H9 (cell line): ENCODE data around the gene LRRN4. TPM values are rescaled to one million over a fixed set of nuclear protein-coding genes. Genes with fewer than 3 reads are reported as not detected.

Experiments used
- DNase-seq: peaks from one replicate; pipeline ENCODE4 v3.0.0-alpha.2; 2017
- H2AFZ ChIP-seq: one replicate; pipeline ENCODE4 v1.6.1; 2013; ENCODE audit warnings: mild to moderate bottlenecking, low read length, control low read depth, moderate library complexity
- H2AK5ac ChIP-seq: 2 replicates; pipeline ENCODE4 v1.6.1; 2013; ENCODE audit warnings: low read length, control low read depth, mixed read lengths; ENCODE audit not compliant: insufficient read length
- H2BK120ac ChIP-seq: one replicate; pipeline ENCODE4 v1.6.1; 2013; ENCODE audit warnings: low read depth, mild to moderate bottlenecking, low read length, control low read depth, inconsistent platforms; ENCODE audit not compliant: poor library complexity, severe bottlenecking
- H2BK12ac ChIP-seq: 2 replicates; pipeline ENCODE4 v1.6.1; 2013; ENCODE audit warnings: low read length, control low read depth, mixed read lengths, low read depth; ENCODE audit not compliant: insufficient read length
- H2BK15ac ChIP-seq: 2 replicates; pipeline ENCODE4 v1.6.1; 2013; ENCODE audit warnings: low read depth, low read length, control low read depth
- H2BK20ac ChIP-seq: one replicate; pipeline ENCODE4 v1.6.1; 2013; ENCODE audit warnings: low read depth, mild to moderate bottlenecking, low read length, control low read depth, inconsistent platforms; ENCODE audit not compliant: poor library complexity, severe bottlenecking
- H2BK5ac ChIP-seq: 2 replicates; pipeline ENCODE4 v1.6.1; 2013; ENCODE audit warnings: low read length, control low read depth, mixed read lengths; ENCODE audit not compliant: insufficient read length
- H3K14ac ChIP-seq: 2 replicates; pipeline ENCODE4 v1.6.1; 2013; ENCODE audit warnings: low read length, control low read depth; ENCODE audit not compliant: insufficient read depth
- H3K18ac ChIP-seq: 2 replicates; pipeline ENCODE4 v1.6.1; 2013; ENCODE audit warnings: low read depth, mild to moderate bottlenecking, mixed read lengths, low read length, control low read depth; ENCODE audit not compliant: insufficient read length
- H3K23ac ChIP-seq: 2 replicates; pipeline ENCODE4 v1.6.1; 2013; ENCODE audit warnings: low read length, control low read depth, mixed read lengths, low read depth; ENCODE audit not compliant: insufficient read length
- H3K23me2 ChIP-seq: 2 replicates; pipeline ENCODE4 v1.6.1; 2013; ENCODE audit warnings: low read depth, mild to moderate bottlenecking, mixed read lengths, low read length, control low read depth; ENCODE audit not compliant: insufficient read length, poor library complexity, severe bottlenecking
- H3K27ac ChIP-seq: 2 replicates; pipeline ENCODE4 v1.5.1; 2013; ENCODE audit warnings: low read length, control low read depth, mixed read lengths, low read depth; ENCODE audit not compliant: insufficient read length
- H3K27me3 ChIP-seq: 2 replicates; pipeline ENCODE4 v1.6.1; 2013; ENCODE audit warnings: low read length, control low read depth, inconsistent platforms; ENCODE audit not compliant: insufficient read depth
- H3K4ac ChIP-seq: 2 replicates; pipeline ENCODE4 v1.6.1; 2013; ENCODE audit warnings: low read depth, mild to moderate bottlenecking, control low read depth, inconsistent platforms, low read length, moderate library complexity
- H3K4me1 ChIP-seq: 2 replicates; pipeline ENCODE4 v1.6.1; 2013; ENCODE audit warnings: low read length, control low read depth, inconsistent platforms; ENCODE audit not compliant: insufficient read depth
- H3K4me2 ChIP-seq: 2 replicates; pipeline ENCODE4 v1.6.1; 2013; ENCODE audit warnings: low read length, control low read depth, mixed read lengths; ENCODE audit not compliant: insufficient read length, insufficient read depth
- H3K56ac ChIP-seq: 2 replicates; pipeline ENCODE4 v1.6.1; 2013; ENCODE audit warnings: low read depth, mild to moderate bottlenecking, mixed read lengths, low read length, control low read depth; ENCODE audit not compliant: insufficient read length
- H3K79me1 ChIP-seq: 2 replicates; pipeline ENCODE4 v1.6.1; 2013; ENCODE audit warnings: low read depth, mild to moderate bottlenecking, moderate library complexity, low read length, control low read depth, inconsistent platforms; ENCODE audit not compliant: insufficient read depth, poor library complexity, severe bottlenecking
- H3K79me2 ChIP-seq: 2 replicates; pipeline ENCODE4 v1.6.1; 2013; ENCODE audit warnings: low read length, control low read depth, inconsistent platforms; ENCODE audit not compliant: insufficient read depth
- H3K9ac ChIP-seq: 2 replicates; pipeline ENCODE4 v1.6.1; 2013; ENCODE audit warnings: low read length, control low read depth, mixed read lengths; ENCODE audit not compliant: insufficient read length; ENCODE audit errors: extremely low read depth
- H3K9me3 ChIP-seq: one replicate; pipeline ENCODE4 v1.6.1; 2013; ENCODE audit warnings: low read depth, low read length, inconsistent platforms; ENCODE audit not compliant: control insufficient read depth
- H3T11ph ChIP-seq: one replicate; pipeline ENCODE4 v1.6.1; 2013; ENCODE audit warnings: mild to moderate bottlenecking, low read length, control low read depth, inconsistent platforms
- H4K20me1 ChIP-seq: one replicate; pipeline ENCODE4 v1.6.1; 2013; ENCODE audit not compliant: control insufficient read depth, insufficient read length, insufficient read depth
- H4K5ac ChIP-seq: 2 replicates; pipeline ENCODE4 v1.6.1; 2013; ENCODE audit warnings: low read depth, mild to moderate bottlenecking, mixed read lengths, low read length, control low read depth; ENCODE audit not compliant: insufficient read length
- H4K8ac ChIP-seq: replicated peaks from 2 replicates; pipeline ENCODE4 v1.6.1; 2013; ENCODE audit warnings: low read length, control low read depth, mixed read lengths, low read depth; ENCODE audit not compliant: insufficient read length
- H4K91ac ChIP-seq: 2 replicates; pipeline ENCODE4 v1.6.1; 2013; ENCODE audit warnings: low read depth, mild to moderate bottlenecking, moderate library complexity, mixed read lengths, low read length, control low read depth; ENCODE audit not compliant: insufficient read length
- H3K27ac Mint-ChIP-seq, 3 experiments: 2 replicates in 2 of 3; 3 replicates in 1 of 3; pipeline ENCODE4 v1.8.0; 2020 to 2021; ENCODE audit warnings: mixed read lengths in 3 of 3, mild to moderate bottlenecking in 1 of 3, moderate library complexity in 1 of 3
- H3K27me3 Mint-ChIP-seq: 2 replicates; pipeline ENCODE4 v1.8.0; 2021; ENCODE audit warnings: low read depth, mild to moderate bottlenecking, moderate library complexity, mixed read lengths
- H3K36me3 Mint-ChIP-seq, 3 experiments: 2 replicates in 2 of 3; 3 replicates in 1 of 3; pipeline ENCODE4 v1.8.0; 2020 to 2021; ENCODE audit warnings: low read depth in 3 of 3, mixed read lengths in 3 of 3; ENCODE audit not compliant: insufficient read depth in 1 of 3
- H3K4me1 Mint-ChIP-seq, 2 experiments: 2 replicates each; pipeline ENCODE4 v1.8.0; 2020; ENCODE audit warnings: mixed read lengths in 2 of 2
- H3K4me3 Mint-ChIP-seq, 2 experiments: 2 replicates in 1 of 2; 3 replicates in 1 of 2; pipeline ENCODE4 v1.8.0; 2020 to 2021; ENCODE audit warnings: mild to moderate bottlenecking in 2 of 2, mixed read lengths in 2 of 2, moderate library complexity in 1 of 2
- H3K9me3 Mint-ChIP-seq, 2 experiments: 2 replicates in 1 of 2; 3 replicates in 1 of 2; pipeline ENCODE4 v1.8.0; 2020; ENCODE audit warnings: mild to moderate bottlenecking in 2 of 2, mixed read lengths in 2 of 2, moderate library complexity in 1 of 2
- WGBS: extraction: QIAGEN DNeasy Blood & Tissue Kit; methylation state at CpG from one replicate; pipeline ENCODE4 v1.1.7; 2013; ENCODE audit warnings: missing lambda C conversion rate, low lambda C conversion rate, mixed read lengths; ENCODE audit not compliant: insufficient read length; ENCODE audit errors: extremely low coverage; 5-methylcytosine and 5-hydroxymethylcytosine counted together
- total RNA-seq: library from RNA; stranded (reverse); gene quantifications from 2 replicates; pipeline ENCODE4 v1.2.1, GENCODE V29; 2021
- TF ChIP-seq, protein P1 (sequence below): fragments of 200-600 bp; sonication (generic); conservative IDR thresholded peaks from 3 replicates; pipeline ENCODE4 v1.8.0; 2021; ENCODE audit warnings: antibody characterized with exemption, mild to moderate bottlenecking

Gene LRRN4
- total RNA-seq, 1 experiment from 2014 or later = 0.22 TPM

DNA sequence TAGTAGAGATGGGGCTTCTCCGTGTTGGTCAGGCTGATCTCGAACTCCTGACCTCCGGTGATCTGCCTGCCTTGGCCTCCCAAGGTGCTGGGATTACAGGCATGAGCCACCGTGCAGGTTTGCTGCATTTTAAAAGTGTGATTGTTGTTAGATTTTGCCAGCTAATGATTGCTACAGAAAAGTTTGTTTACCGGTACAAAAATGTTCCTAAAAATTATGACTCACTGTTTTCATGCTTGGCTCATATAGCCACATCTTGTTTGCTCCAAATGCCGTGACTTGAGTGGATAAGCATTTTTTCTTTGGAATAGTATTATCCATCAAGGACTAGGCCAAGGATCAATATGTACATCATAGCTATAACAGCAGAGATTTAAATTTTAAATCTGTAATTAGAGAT lies 24.3 kb downstream of the LRRN4 start:
- Histone ChIP-seq H2BK12ac (no peak overlapping the region), H3K4ac (no peak overlapping the region), H2AFZ (no peak overlapping the region), H3K4me2 (no peak overlapping the region), H4K91ac (no peak overlapping the region), H3K56ac (no peak overlapping the region), H2BK5ac (no peak overlapping the region), H3K27ac (no peak overlapping the region), H2BK15ac (no peak overlapping the region), H3K27me3 (no peaks in the 10 kb centered on the region), H3K9me3 (no peaks in the 10 kb centered on the region), H2AK5ac (no peak overlapping the region), H3K79me2 (no peaks in the 10 kb centered on the region; the same call in 1 of the 2 replicates), H3K23me2 (no peaks in the 10 kb centered on the region), H4K20me1 (no peaks in the 10 kb centered on the region), H3K14ac (no peak overlapping the region), H3T11ph (no peak overlapping the region), H3K9ac (no peak overlapping the region), H3K79me1 (peaks cover 3% of the 10 kb centered on the region), H2BK20ac (no peak overlapping the region), H4K5ac (no peak overlapping the region), H3K18ac (no peak overlapping the region), H4K8ac (no peak overlapping the region), H3K23ac (no peak overlapping the region), H3K4me1 (no peaks in the 10 kb centered on the region), H2BK120ac (no peak overlapping the region)
- DNase-seq = no peak
- peaks cover 19 to 39% (median 31%) of the 10 kb centered on the region in 3 experiments for H3K36me3 Mint-ChIP-seq
- no peaks in the 10 kb centered on the region for H3K27me3 Mint-ChIP-seq
- WGBS = no CpG with 5 or more reads among the region's 6 CpGs
- H3K27ac Mint-ChIP-seq = no peak overlapping the region; a peak in 1 of 7 replicates
- H3K4me3 Mint-ChIP-seq = no peak overlapping the region
- H3K4me1 Mint-ChIP-seq = no peaks in the 10 kb centered on the region
- peaks cover 9 to 12% of the 10 kb centered on the region in 2 experiments for H3K9me3 Mint-ChIP-seq
- TF ChIP-seq, protein P1, sequence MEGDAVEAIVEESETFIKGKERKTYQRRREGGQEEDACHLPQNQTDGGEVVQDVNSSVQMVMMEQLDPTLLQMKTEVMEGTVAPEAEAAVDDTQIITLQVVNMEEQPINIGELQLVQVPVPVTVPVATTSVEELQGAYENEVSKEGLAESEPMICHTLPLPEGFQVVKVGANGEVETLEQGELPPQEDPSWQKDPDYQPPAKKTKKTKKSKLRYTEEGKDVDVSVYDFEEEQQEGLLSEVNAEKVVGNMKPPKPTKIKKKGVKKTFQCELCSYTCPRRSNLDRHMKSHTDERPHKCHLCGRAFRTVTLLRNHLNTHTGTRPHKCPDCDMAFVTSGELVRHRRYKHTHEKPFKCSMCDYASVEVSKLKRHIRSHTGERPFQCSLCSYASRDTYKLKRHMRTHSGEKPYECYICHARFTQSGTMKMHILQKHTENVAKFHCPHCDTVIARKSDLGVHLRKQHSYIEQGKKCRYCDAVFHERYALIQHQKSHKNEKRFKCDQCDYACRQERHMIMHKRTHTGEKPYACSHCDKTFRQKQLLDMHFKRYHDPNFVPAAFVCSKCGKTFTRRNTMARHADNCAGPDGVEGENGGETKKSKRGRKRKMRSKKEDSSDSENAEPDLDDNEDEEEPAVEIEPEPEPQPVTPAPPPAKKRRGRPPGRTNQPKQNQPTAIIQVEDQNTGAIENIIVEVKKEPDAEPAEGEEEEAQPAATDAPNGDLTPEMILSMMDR = no peak
